ENCODE measurements around the gene FADS2. TPM values are rescaled to one million over a fixed set of nuclear protein-coding genes. Genes with fewer than 3 reads are reported as not detected.

Gene FADS2
- total RNA-seq, 2 experiments from 2014 or later: 131 to 134 TPM

DNA sequence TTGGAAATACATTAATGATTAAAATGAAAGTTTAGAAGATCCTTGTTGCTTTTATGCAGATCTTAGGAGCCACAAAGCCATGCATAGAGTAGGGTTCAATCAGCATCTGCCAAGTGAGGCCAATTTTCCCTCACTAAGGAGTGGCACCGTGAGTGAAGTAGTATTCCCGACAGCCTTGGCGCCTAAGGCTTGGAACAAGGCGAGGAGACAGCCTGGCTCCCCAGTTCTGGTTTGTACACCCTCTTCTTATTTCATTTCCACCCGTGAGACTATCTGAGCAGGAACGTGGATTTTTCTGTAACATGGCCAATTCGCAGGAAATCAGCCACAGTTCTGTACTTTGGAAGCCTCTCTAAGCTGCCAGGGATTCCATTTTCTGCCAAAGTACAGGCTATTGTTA, 22.6 kb downstream of the FADS2 start:
- Mint-ChIP-seq H3K36me3 (ENCODE audit: low read depth) (peaks cover 32% of the 10 kb centered on the region), H3K27ac (no peak overlapping the region), H3K4me3 (no peak overlapping the region), H3K4me1 (ENCODE audit: low read depth) (no peaks in the 10 kb centered on the region), H3K9me3 (no peaks in the 10 kb centered on the region), H3K27me3 (no peaks in the 10 kb centered on the region)
- ChIA-PET CTCF (no interaction called here), POLR2A (interaction anchor here (0.7 kb wide), 1 partner anchor 10 kb away, joined by 3 read pairs; no protein-coding TSS in a partner anchor)
- TF ChIP-seq, protein P1, sequence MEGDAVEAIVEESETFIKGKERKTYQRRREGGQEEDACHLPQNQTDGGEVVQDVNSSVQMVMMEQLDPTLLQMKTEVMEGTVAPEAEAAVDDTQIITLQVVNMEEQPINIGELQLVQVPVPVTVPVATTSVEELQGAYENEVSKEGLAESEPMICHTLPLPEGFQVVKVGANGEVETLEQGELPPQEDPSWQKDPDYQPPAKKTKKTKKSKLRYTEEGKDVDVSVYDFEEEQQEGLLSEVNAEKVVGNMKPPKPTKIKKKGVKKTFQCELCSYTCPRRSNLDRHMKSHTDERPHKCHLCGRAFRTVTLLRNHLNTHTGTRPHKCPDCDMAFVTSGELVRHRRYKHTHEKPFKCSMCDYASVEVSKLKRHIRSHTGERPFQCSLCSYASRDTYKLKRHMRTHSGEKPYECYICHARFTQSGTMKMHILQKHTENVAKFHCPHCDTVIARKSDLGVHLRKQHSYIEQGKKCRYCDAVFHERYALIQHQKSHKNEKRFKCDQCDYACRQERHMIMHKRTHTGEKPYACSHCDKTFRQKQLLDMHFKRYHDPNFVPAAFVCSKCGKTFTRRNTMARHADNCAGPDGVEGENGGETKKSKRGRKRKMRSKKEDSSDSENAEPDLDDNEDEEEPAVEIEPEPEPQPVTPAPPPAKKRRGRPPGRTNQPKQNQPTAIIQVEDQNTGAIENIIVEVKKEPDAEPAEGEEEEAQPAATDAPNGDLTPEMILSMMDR (IDR thresholded peaks at IDR 0.05): no peak
- intact Hi-C loops (cut with micrococcal nuclease): no loop called here
- ATAC-seq (no peak), DNase-seq (no peak)

DNA sequence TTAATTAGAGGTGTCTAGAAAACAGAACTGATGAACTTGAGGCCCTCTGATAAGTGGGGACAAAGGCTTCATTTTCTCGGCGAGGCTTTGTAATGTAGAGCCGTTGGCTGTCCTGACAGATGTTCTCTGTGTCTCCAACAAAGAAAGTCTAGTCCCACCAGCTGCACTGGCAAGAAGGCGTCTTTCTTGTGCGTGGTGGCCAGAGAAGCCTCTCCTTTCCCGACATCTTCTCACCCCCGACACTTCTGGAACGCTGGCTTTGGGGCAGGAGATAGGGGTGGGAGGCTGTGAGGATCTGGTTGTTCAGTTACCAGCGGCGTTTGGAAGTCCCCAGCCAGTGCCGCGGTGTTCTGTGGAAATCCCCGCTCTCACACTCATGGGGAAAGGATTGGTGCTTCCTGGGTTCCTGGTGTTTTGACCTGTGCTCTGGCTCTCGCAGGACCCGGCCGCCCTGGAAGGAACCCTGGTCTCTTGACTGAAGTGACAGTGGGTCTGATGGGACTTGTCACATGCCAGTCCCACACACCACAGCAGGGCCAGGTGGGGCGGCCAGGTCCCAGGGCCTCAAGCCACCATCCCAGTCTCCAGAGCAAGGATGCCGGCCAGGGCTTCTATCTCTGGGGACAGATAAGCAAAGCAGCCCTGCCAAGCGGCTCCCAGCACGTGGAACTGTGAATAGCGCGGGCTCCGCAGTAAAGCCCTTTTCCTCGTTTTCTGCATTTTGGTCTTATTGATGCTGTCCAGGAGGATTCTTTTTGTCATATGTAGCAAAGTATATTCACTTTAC, 23.2 kb downstream of the FADS2 start:
- POLR2A ChIA-PET: interaction anchor here (0.7 kb wide), 1 partner anchor 10 kb away, joined by 3 read pairs; no protein-coding TSS in a partner anchor
- DNase-seq: no peak
- no peaks in the 10 kb centered on the region for H3K27me3 Mint-ChIP-seq
- no peaks in the 10 kb centered on the region for H3K4me1 Mint-ChIP-seq (ENCODE audit: low read depth)
- H3K9me3 Mint-ChIP-seq: no peaks in the 10 kb centered on the region
- H3K27ac Mint-ChIP-seq: no peak overlapping the region
- no peak overlapping the region for H3K4me3 Mint-ChIP-seq
- no peak for ATAC-seq
- peaks cover 29% of the 10 kb centered on the region for H3K36me3 Mint-ChIP-seq (ENCODE audit: low read depth)
- CTCF ChIA-PET: no interaction called here
- TF ChIP-seq, protein P1 (IDR thresholded peaks at IDR 0.05): no peak
- intact Hi-C loops (cut with micrococcal nuclease): no loop called here

DNA sequence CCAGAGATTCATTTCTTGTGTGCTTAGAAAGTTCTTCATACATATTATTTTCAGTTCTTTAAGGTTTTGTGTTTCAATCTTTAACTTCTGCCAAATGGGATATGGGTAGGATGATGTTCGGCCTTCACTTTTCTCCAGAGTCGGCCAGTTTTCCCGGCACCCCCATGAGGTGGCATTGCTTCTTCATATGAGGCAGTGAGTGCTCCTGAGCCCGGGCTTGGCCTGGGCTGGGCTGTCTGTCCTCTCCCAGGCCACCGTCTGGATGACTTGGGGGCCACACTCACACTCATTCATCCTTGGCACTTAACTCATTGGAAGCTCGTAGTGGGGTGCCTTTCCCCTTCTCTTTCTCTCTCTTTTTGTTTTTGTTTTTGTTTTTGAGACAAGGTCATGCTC, 23.8 kb downstream of the FADS2 start:
- POLR2A ChIA-PET: no interaction called here
- peaks cover 28% of the 10 kb centered on the region for H3K36me3 Mint-ChIP-seq (ENCODE audit: low read depth)
- TF ChIP-seq, protein P1 (IDR thresholded peaks at IDR 0.05): no peak
- H3K9me3 Mint-ChIP-seq: no peaks in the 10 kb centered on the region
- intact Hi-C loops (cut with micrococcal nuclease): no loop called here
- H3K4me1 Mint-ChIP-seq (ENCODE audit: low read depth): no peaks in the 10 kb centered on the region
- no peak overlapping the region for H3K4me3 Mint-ChIP-seq
- ATAC-seq (no peak), DNase-seq (no peak)
- no peak overlapping the region for H3K27ac Mint-ChIP-seq
- H3K27me3 Mint-ChIP-seq: no peaks in the 10 kb centered on the region
- CTCF ChIA-PET: no interaction called here

DNA sequence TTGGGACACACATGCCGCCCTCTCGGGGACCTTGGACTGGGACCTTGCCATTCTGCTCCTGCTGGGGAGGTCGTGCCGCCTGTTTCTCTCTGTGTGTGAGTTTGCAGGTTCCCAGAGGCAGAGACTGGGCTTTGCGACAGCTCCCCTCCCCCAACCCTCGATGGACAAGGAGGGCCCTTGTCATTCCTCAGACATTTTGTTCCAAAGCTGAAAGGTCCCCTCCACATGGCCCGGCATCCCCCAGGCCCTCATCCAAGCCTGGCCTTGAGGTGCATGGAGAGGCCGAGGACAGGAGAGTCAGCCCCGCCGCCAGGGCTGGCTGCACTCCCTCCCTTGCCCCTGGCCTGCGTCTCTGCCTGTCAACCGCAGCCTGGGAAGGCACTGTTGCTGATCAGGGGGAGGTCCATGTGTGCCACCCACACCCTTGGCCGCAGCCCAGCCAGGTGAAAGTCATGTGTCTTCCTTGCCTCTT, 25.6 kb downstream of the FADS2 start:
- POLR2A ChIA-PET: interaction anchor here (1.4 kb wide), 1 partner anchor 13 kb away, joined by 3 read pairs; no protein-coding TSS in a partner anchor
- intact Hi-C loops (cut with micrococcal nuclease): no loop called here
- CTCF ChIA-PET: interaction anchor here (1.0 kb wide), 1 partner anchor 228 kb away, joined by 4 read pairs; no protein-coding TSS in a partner anchor
- H3K27ac Mint-ChIP-seq: no peak overlapping the region
- no peak overlapping the region for H3K4me3 Mint-ChIP-seq
- H3K4me1 Mint-ChIP-seq (ENCODE audit: low read depth): no peaks in the 10 kb centered on the region
- no peaks in the 10 kb centered on the region for H3K27me3 Mint-ChIP-seq
- peaks cover 12% of the 10 kb centered on the region for H3K36me3 Mint-ChIP-seq (ENCODE audit: low read depth)
- H3K9me3 Mint-ChIP-seq: no peaks in the 10 kb centered on the region
- TF ChIP-seq, protein P1 (IDR thresholded peaks at IDR 0.05): no peak
- DNase-seq: no peak
- no peak for ATAC-seq

DNA sequence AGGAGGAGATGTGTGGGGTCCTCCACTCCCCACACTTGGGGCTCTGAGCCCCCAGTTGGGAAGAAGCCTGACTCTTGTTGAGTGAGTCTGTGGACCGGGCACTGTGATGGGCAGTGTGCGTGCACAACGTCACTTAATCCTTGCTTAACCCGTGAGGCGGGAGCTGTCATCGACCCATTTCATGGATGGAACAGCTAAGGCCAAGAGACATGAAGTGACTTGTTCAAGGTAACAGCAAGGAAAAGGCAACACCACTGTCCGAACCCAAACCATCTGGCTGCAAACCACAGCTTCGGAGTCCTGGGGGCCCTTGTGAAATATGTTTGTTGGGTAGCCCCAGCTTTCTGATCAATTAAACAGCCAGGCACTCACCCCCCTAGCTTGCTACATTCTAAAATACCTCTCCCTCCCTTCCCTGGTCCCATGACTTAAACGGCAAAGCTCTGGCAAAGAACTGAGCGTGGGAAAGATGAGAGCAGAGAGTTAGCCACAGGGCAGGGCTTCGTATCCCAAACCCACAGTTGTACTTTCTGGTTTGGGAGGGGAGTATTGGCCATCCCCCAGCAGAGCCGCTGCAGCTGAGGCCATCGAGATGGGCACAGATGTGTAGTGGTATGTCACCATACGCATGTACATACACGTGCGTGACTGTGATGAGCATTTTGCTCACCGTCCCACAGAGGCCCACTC, 26.3 kb downstream of the FADS2 start:
- Mint-ChIP-seq H3K36me3 (ENCODE audit: low read depth) (peaks cover 15% of the 10 kb centered on the region), H3K27me3 (no peaks in the 10 kb centered on the region)
- CTCF ChIA-PET: interaction anchor here (1.0 kb wide), 1 partner anchor 228 kb away, joined by 4 read pairs; no protein-coding TSS in a partner anchor

More for the DNA sequence above, 26.3 kb downstream of the FADS2 start:
- no peaks in the 10 kb centered on the region for H3K4me1 Mint-ChIP-seq (ENCODE audit: low read depth)
- no peaks in the 10 kb centered on the region for H3K9me3 Mint-ChIP-seq
- ATAC-seq: no peak
- no peak overlapping the region for H3K27ac Mint-ChIP-seq
- POLR2A ChIA-PET: interaction anchor here (1.4 kb wide), 1 partner anchor 14 kb away, joined by 3 read pairs; no protein-coding TSS in a partner anchor
- no peak overlapping the region for H3K4me3 Mint-ChIP-seq
- TF ChIP-seq, protein P1 (IDR thresholded peaks at IDR 0.05): no peak
- intact Hi-C loops (cut with micrococcal nuclease): no loop called here
- DNase-seq: no peak

Data from activated CD8-positive, alpha-beta T cell treated with anti-CD3 and anti-CD28 coated beads for 36 hours (primary cell).